NCI-H226 (cell line): ENCODE data around the gene IGF1R.

Source experiments
- DNase-seq: peaks from one replicate; pipeline ENCODE4 v3.0.0-alpha.2; 2015

Gene IGF1R

DNA sequence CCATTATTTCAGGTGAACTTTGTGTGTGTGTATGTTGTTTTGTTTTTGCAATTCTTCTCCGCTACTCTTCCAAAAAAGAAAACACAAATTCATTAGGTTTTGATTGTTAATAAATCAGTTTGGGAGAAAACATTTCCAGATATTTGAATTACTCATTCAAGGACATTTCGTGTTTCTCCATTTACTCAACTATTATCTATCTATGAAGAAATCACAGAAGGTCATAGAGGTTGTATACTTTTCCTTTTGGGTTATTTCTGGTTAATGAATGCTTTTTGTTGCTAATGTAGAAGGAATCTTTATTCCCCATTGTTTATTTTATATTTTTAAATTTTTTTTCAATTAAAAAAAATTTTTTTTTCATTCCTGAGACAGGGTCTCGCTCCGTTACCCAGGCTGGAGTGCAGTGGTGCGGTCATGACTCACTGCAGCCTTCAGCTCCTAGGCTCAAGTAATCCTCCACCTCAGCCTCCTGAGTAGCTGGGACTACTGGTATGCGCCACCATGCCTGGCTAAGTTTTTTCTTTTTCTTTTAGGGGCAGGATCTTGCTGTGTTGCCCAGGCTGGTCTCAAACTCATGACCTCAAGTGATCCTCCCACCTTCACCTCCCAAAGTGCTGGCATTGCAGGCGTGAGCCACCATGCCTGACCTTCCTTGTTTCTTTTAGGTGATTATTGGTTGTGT lies 28.4 kb downstream of the IGF1R start:
- no peak for DNase-seq

DNA sequence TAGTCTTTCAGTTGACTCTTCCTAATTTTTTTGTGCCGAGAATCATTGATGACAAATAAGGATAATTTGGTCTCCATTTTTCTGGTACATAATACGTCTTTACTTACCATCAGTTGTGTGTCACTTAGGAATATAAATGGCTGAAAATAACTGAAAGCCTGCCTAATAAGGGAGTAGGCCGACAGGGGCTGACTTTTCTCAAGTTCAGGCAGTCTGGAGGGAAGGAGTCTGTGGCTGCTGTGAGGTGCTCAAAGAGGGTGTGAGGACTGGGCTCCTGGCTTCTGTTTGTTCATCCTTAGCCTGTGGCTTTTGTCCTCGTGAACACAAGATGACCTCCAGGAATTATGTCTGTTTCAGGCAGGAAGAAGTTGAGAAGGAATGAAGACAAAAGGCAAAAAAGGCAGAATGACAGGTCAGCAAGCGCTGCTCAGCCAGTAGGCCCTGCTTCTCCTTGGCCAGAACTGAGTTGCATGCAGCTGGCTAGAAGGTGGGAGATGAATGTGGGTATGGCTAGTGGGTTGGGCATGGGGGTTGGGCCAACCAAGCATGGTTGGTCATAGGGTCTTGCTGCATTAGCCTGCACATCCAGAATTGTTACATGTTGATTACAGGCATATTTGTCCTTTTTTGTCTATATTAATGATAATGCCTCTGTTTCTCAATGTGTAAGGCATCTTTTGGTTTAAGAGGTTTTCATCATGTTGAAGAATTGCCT lies 29.2 kb downstream of the IGF1R start:
- DNase-seq, result no peak

DNA sequence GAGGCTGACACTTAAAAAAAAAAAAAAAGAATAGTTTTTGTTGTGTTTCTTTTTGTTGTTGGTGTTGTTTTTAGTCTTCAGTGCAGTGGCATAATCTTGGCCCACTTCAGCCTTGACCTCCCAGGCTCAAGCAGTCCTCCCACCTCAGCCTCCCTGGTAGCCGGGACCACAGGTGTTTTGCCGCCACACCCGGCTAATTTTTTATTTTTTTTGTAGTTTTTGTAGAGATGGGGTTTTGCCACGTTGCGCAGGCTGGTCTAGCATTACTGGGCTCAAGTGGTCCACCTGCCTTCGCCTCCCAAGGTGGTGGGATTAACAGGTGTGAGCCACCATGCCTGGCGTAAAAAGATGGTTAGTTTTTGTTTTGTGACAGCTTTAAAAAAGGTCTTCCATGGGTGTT lies 30.1 kb downstream of the IGF1R start:
- DNase-seq, result no peak

DNA sequence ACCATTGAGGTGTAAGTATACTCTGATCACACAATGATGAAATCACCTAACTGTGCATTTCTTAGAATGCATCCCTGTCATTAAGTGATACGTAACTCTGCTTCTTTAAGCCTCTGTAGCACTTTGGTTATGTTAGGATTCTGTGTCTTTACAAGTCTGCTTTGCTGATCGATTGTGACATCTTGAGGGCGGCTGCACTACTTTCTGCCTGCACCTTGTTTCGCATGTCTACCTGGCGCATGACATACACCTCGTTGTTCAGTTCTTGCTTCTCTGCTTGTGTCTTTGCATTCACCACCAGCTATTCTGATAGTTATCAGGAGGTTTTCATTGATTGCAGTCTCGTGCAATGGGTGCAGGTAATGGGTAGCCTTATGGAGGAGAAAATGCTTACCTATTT lies 32.7 kb downstream of the IGF1R start:
- no peak for DNase-seq

DNA sequence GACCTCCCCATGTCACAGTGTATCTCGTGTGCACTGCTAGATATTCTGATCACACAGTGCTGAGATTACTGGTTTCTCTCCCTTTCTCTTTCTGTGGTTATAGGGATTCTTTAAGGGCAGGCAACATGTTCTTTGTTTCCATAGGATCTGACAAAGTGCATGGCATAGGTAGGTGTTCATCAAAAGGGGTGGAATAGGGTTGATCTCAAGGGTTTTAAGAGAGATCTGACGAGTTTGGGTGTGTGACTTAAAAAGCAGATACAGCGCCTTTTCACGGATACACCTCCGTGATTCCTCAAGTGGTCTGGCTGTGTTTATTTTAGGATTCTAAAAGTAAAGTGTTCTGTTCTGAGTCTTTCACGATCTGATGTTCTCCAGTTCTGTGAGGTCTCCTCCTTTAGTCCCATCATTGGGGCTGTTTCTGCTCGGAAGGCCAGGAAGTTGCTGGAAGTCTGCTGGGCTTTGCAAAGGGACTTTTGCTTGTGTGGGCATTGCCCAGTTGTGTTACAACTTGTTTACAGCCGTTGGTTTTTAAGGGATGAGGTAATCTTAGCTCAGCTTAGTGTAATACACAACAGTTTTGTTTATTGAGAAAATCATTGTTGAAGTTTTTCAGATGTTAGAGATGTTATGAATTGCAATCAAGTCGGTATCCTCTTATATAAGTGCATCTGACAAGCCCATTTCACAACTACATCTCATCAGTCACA lies 34.8 kb downstream of the IGF1R start:
- no peak for DNase-seq

DNA sequence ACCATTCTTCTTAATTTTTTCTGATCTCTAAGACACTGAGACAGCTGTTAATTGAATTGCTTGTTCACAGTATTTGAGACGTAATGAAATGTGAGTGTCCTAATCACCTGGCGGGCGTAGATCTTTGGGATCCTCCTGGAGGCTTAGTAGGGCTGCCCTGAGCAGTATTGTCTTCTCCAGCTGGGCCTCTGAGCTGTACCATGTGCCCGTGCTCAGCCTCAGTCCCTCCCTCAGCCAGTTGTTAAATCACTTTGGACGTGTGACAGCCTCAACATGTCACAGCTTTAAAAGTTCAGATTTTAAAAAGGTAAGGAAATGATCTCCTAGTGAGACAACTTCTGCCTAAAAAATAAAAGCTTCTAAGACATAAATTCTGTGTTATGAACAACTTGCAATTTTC lies 35.5 kb downstream of the IGF1R start:
- DNase-seq, result no peak

DNA sequence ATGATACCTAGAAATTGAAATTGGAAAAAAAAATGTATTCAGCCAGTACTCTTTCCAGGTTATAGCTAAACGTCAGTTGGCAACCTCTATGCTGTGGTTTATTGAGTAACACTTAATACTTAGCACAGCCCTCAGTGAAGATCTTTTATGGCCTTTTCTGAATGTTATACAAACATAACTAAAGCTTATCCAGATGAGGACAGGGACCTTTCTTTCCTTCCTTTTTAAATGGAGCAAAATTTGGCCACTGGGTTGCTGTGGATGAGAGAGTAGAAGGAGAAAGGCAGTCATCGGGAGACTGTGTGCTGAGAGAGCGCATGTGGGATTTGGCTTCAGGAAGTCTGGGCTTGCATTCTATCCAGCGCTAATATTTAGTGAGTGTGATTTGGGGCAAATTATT lies 36.1 kb downstream of the IGF1R start:
- DNase-seq, result peak; percentile 31

DNA sequence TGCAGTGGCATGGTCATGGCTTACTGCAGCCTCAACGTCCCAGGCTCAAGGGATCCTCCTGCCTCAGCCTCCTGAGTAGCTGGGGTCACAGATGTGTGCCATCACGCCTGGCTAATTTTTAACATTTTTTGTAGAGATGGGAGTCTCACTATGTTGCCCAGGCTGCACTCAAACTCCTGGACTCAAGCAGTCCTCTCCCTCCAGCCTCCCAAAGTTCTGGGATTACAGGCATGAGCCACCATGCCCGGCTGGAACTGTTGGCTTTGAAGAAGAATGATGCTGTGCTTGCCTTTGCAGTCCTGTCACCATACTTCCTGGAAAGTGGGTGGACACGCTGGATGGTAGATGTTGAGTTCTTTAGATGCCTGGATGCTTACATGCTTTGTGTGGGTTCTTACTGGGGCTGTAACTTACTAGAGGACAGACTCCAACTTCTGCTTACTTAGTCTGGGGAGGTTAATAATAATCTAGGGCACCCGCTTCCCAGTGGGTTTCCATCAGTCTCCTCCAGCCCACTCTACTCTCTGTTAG lies 36.7 kb downstream of the IGF1R start:
- DNase-seq, result no peak

DNA sequence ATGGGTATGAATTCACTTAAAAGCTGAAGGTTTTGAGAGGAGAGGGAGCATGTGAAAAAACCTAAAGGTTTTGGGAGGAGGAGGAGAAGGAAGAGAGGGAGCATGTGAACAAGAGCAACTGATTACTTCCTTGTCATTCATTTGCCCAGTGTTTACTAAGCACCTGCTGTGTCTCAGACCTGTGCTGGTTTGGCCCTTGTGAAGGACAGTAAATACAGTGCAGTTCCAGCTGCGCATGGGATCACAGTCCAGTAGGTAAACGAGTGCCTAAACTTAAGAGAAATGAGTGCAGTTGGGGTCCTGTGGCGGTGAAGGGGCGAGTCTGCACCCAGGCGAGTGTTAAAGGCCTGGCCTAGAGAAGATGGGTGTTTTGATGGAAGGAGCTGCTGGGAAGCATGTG lies 38.6 kb downstream of the IGF1R start:
- no peak for DNase-seq

DNA sequence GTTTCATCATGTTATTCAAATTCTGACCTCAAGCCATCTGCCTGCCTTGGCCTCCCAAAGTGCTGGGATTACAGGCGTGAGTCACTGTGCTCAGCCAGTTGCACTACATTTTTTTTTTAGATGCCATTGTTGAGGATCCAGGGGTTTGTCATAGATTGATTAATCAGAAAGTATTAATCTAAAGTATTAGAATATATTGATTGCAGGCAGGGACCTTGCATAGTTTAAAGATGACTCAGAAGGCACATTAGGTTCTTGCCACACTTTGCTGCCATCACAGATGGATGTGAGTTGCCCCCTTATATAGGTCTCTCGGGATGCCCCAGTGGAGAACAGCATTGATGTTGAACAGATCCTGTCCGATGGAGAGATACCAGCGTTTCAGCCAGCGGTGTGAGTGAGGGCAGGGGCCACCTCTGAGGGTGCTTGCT lies 41.1 kb downstream of the IGF1R start:
- DNase-seq, result peak; percentile 21

DNA sequence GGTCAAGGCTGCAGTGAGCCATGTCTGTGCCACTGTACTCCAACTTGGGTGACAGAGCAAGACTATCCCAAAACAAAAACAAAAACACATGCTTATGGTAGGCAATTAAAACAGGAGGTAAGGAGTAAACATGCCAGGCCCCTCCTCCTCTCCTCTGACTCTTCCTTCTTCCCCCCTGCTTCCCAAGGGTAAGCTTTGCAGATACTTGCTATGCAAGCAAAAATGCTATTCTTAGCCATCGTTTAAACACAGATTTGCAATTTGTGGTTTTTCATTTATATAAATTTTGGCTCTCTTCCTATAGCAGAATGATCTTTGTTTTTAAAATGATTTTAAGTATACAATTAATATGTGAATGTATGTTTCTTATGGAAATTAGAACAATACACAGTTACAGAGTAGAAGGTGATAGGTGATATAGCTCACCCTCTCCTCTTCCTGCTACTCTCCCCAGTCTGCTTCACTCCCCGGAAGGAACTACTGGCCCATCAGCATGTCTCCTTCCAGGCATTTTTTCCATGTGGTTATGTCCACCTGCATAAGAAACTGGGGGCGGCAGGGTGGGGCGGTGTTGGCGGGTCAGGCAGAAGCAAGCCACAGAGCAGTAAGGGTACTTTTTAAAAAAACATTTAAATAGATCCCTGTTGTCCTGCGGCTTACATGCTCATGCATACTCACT lies 42.1 kb downstream of the IGF1R start:
- DNase-seq, result no peak

DNA sequence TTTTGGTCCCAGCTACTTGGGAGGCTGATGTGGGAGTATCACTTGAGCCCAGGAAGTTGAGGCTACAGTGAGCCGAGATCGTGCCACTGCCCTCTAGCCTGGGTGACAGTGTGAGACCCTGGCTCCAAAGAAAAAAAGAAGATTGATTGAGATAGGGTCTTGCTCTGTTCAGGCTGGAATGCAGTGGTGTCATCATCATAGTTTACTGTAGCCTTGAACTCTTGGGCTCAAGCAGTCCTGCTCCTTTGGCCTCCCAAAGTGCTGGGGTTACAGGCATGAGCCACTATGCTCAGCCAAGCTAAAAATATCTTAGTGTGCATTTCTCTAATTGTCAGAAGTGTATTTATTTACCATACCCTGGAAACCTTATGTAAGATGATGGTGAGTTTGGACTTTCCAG lies 43.9 kb downstream of the IGF1R start:
- no peak for DNase-seq

DNA sequence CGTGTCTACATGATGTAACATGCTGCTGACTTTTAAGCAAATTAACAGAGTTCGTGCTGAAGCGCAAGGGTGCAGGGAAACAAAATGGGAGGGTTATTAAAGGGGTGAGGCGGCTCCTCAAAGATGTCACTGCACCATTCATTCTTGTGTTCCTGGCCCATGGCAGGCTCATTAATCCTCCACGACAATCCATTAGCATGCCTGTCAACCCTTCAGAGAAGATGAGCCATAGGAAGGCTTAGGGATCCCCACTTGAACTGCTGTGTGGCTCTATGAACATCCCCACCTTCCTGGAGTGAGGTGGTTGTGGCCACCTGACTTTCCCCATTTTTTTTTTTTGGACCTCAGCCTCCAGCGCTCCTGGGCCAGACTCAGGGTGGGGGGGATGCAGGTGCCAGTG lies 45.8 kb downstream of the IGF1R start:
- DNase-seq, result no peak

DNA sequence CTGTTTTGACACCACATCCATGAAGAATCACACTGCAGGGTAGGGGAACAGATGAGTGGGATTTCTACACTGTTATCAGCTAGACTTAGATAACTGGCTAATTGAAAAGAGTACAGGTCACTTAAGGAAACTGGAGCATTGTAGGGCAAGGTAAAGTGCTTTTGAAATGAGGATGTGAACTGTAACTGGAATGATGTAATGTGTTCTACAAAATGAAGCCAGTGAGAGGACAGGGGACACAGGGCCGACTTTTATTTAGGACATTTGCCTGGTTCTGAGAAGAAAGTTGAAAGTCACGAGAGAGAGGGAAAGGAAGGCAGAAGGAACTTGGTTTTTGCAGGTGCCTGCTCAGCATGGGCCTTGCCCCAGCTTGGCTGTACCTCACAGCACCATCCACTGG lies 50.5 kb downstream of the IGF1R start:
- DNase-seq, result no peak

DNA sequence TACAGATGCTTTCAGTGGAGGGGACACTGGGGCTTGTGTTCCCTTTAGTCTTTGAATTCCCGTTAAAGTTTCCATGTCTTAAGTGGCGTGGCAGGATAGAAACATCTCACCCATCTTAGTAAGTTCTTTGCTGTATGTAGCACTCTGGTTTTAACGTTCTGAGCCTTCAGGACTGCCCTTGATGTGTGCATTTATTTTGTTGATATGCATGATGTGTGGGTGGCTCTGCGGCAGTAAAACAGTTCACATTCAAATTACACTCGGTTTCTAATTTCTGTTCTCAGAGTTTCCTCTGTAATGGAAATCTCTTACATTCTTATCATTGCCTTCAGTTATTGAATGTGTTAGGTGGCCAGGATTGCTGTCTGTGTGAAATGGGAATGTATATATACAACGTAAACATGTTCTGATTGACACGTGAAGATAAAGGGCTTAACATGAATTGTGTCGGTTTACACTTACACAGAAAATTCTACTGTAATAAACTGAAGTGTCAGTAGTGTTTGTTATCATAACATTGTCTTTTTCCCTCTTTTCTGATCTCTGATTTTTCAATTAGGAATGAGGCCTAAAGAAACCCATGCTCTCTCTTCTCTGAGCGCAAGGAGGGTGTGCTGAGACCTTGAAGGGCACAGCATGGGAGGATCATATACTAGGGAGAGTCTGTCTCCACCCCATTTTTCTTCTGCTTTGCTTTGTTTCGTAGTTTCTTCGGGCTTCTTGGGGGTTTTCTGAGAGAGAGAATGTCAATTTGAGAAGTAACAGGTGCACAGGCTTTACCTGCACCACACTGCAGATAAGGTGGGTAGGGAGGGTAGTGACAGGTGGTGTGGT lies 51.5 kb downstream of the IGF1R start:
- no peak for DNase-seq

DNA sequence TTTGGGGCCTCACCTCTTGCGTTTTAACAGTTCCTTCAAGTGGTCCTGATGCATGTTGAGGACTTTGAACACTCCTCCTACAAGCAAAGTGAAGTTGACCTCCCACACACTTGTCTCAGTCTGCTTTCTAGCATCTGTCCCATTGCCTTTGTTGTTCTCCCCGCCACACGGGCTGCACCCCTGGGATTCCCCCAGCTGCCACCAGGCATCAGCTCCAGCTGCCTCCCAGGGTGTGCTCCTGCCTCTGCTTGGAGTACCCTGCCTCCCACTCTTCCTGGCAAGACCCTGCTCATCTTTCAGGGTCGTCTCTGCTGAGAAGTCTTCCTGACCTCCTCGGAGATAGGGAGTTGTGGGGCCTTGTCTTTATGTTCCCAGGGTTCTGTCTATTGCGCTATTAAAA lies 52.2 kb downstream of the IGF1R start:
- DNase-seq, result no peak

DNA sequence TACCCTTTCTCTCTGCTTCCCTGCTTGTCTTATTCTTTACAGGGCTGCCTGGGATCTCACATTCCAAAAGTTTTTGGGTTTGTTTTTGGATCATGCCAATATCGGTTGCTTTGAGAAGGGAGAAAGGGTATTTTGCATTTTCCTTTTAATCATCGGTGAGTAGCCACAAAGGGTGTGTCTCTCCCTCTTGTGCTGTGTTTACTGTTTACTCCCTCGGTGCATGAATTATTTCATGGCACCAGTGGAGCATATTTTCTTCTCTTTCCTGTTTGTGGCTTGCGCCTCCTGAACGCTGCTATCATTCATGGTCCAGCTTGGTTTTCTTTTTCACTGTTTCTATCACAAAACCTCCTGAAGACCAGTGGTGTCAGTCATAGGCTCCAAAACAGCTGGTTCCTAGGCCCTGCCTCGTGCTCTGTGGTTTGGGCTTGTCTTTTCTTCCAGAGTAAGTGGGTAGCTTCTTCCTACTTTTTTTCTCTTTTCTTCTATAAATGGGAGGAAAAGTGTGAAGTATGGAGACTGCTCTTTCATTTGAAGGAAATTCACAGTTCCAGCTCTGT lies 54.9 kb downstream of the IGF1R start:
- no peak for DNase-seq

DNA sequence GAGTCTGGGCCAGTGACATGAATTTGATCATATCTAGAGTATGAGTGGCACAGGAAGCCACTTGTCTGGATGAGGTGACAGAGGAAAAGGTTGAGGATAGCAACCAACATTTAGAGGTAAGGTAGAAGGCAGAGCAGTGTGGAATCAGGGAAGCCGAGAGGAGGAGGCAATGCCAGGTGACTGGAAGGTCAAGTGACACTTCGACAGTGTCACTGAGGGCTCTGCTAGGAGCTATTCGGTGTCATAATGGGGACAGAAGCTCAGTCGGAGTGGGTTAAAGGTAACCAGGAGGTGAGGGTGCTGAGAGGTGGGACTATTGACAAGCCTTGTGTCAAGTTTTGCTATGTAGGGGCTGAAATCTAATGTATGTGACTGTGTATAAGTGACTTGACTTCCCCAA lies 56.7 kb downstream of the IGF1R start:
- DNase-seq, result no peak

DNA sequence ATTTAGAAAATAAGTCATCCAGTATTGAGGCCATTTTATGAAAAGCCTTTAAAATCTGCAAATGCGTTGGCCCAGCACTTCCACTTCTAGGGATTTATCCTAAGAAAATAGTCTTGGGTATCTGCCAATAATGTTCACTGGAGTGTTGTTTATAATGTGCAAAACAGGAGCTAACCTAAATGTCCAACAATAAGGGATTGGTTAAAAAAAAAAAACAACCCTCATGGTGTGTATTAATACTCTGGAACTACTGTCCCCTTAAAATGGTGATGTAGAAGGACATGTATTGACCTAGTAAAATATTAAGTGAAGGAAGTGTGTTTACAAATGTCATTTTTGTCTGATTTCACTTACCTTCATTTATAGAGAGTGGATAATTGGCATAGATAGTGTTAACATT lies 58.0 kb downstream of the IGF1R start:
- no peak for DNase-seq

DNA sequence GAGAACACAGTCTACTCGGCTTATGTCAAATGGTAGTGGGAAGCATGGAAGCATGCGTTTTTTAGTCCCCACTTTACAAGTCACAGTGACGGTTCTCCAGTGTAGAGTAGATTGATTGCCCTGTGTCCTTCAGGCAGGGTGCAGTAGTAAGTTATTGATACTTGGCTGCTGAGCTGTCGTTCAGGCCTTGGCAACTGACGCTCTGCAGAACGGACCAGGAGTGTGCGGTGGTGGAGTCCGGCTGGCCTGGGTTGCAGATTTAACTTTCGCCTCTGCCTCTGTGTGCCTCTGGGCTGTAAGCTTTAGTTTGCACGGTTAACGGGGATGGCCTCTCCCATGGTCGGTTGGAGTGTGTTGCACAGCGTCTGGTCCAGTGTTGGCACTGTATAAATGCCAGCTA lies 58.6 kb downstream of the IGF1R start:
- no peak for DNase-seq

DNA sequence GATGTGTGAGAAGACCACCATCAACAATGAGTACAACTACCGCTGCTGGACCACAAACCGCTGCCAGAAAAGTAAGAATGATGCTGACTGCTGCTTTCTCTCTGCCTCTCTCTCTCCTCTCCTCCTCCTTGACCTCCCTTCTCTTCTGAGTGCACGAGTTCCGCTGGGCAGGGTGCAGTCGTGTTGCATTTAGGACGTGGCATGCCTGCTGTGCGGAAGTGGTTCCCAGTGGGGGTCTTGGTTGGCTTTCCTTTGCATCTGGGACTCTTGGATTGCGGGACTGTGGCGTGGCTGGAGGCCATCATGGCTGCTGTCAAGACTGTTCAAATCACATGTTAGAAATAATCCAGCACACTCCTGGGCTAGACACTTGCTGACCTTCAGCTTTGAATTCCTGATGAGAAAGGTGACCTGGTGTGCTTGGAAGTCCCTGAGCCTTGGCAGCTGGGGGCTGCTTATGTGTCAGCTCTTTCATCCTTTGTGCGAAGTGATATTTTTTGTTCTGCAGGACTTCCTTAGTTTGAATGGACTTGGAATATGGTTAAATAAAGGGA lies 59.8 kb downstream of the IGF1R start:
- DNase-seq, result no peak

DNA sequence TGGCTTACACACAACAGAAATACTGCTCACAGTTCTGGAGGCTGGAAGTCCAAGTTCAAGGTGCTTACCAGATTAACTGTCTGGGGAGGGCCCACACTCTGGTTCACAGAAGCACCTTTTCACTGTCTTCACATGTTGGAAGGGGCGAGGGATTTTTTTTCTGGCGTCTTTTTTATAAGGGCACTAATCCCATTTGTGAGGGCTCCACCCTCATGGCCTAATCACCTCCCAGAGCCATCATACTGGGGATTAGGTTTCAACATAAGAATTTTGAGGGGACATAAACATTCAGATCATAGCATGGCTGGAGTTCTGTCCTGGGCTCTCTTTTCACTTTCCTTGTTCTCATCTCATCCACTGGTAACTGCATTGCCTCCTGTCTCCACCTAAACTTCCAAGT lies 63.5 kb downstream of the IGF1R start:
- no peak for DNase-seq
